SK-N-SH (cell line): ENCODE results near the gene SLC25A28. TPM values are rescaled to one million over a fixed set of nuclear protein-coding genes. Genes with fewer than 3 reads are reported as not detected.

Experiments
- CTCF ChIA-PET: fragments of 300-600, 350-600 bp; formaldehyde crosslinking; extraction: SDS; loops from one replicate; lab custom pipeline; 2021; lab: Yijun Ruan, JAX
- POLR2A ChIA-PET: fragments of 350-600 bp; sonication (Branson Sonifier 250); formaldehyde crosslinking; extraction: SDS; loops from one replicate; lab custom pipeline; 2020; ENCODE audit warnings: antibody characterized with exemption, inconsistent platforms; lab: Yijun Ruan, JAX
- DNase-seq: peaks from one replicate; pipeline ENCODE4 v3.0.0; 2012
- H2AFZ ChIP-seq: fragments of 200-600 bp; sonication (generic); 2 replicates; pipeline ENCODE4 v1.8.1; 2016; ENCODE audit warnings: antibody characterized with exemption, mild to moderate bottlenecking, low read depth
- H3F3A ChIP-seq: fragments of 200-600 bp; sonication (generic); replicated peaks from 2 replicates; pipeline ENCODE3; 2016; ENCODE audit warnings: antibody characterized with exemption, mild to moderate bottlenecking; ENCODE audit not compliant: insufficient read depth
- H3K27ac ChIP-seq, 2 experiments: fragments of 200-500 bp in 1 of 2; fragments of 200-600 bp in 1 of 2; sonication (Bioruptor generic) in 1 of 2; sonication (generic), shearing (Covaris generic) in 1 of 2; 2 replicates each; pipeline versions ENCODE4 v1.5.1 to v1.6.1; 2014 to 2016; ENCODE audit warnings: low read depth in 2 of 2, inconsistent platforms in 1 of 2, low read length in 1 of 2, mild to moderate bottlenecking in 1 of 2, mixed read lengths in 1 of 2
- H3K27me3 ChIP-seq: fragments of 200-600 bp; sonication (generic), shearing (Covaris generic); 2 replicates; pipeline ENCODE4 v1.6.1; 2016; ENCODE audit warnings: mixed run types; ENCODE audit not compliant: insufficient read depth
- H3K36me3 ChIP-seq, 2 experiments: fragments of 200-500 bp in 1 of 2; fragments of 200-600 bp in 1 of 2; sonication (Bioruptor generic) in 1 of 2; sonication (generic) in 1 of 2; replicated peaks in 1 of 2; 2 replicates each; pipeline versions ENCODE3 to v1.5.1; 2014 to 2016; ENCODE audit warnings: low read length in 1 of 2, mild to moderate bottlenecking in 1 of 2; ENCODE audit not compliant: insufficient read depth in 2 of 2, control insufficient read depth in 1 of 2
- H3K4me1 ChIP-seq, 2 experiments: fragments of 200-500 bp in 1 of 2; fragments of 200-600 bp in 1 of 2; sonication (Bioruptor generic) in 1 of 2; sonication (generic), shearing (Covaris generic) in 1 of 2; 2 replicates each; pipeline versions ENCODE4 v1.5.1 to v1.6.1; 2014 to 2016; ENCODE audit warnings: low read depth in 1 of 2, low read length in 1 of 2, mixed run types in 1 of 2; ENCODE audit not compliant: insufficient read depth in 2 of 2, control insufficient read depth in 1 of 2
- H3K4me2 ChIP-seq: fragments of 200-600 bp; sonication (generic), shearing (Covaris generic); 2 replicates; pipeline ENCODE4 v1.6.1; 2017; ENCODE audit warnings: mixed run types
- H3K4me3 ChIP-seq, 2 experiments: fragments of 200-500 bp in 1 of 2; fragments of 200-600 bp in 1 of 2; sonication (Bioruptor generic) in 1 of 2; sonication (generic), shearing (Covaris generic) in 1 of 2; 2 replicates each; pipeline versions ENCODE4 v1.5.1 to v1.8.1; 2014 to 2016; ENCODE audit warnings: low read depth in 2 of 2, inconsistent platforms in 1 of 2, low read length in 1 of 2, mild to moderate bottlenecking in 1 of 2, mixed read lengths in 1 of 2, moderate library complexity in 1 of 2
- H3K79me2 ChIP-seq: fragments of 200-600 bp; sonication (generic); 2 replicates; pipeline ENCODE4 v1.8.1; 2017; ENCODE audit warnings: mild to moderate bottlenecking; ENCODE audit not compliant: insufficient read depth
- H3K9ac ChIP-seq: fragments of 200-600 bp; sonication (generic); 2 replicates; pipeline ENCODE4 v1.6.1; 2017; ENCODE audit warnings: mixed run types
- H3K9me2 ChIP-seq: fragments of 200-600 bp; sonication (generic); 2 replicates; pipeline ENCODE4 v1.6.1; 2017; ENCODE audit warnings: mixed run types
- H3K9me3 ChIP-seq: fragments of 200-600 bp; sonication (generic); 2 replicates; pipeline ENCODE4 v1.6.1; 2017; ENCODE audit warnings: mixed run types, mild to moderate bottlenecking, moderate library complexity
- H4K20me1 ChIP-seq: fragments of 200-600 bp; sonication (generic); 2 replicates; pipeline ENCODE4 v1.6.1; 2017; ENCODE audit warnings: mild to moderate bottlenecking, mixed run types; ENCODE audit not compliant: insufficient read depth
- CHD2 ChIP-seq: fragments of 150-350 bp; IDR thresholded peaks from 2 replicates; pipeline ENCODE4 v1.6.1; 2018; ENCODE audit warnings: low read length; ENCODE audit not compliant: partially characterized antibody
- ELF1 ChIP-seq: IDR thresholded peaks from 2 replicates; pipeline ENCODE4 v1.4.0; 2012
- FOXJ3 ChIP-seq: sonication (generic); formaldehyde crosslinking; IDR thresholded peaks from 2 replicates; pipeline ENCODE4 v1.5.1; 2020; ENCODE audit warnings: mild to moderate bottlenecking, missing genetic modification reagents
- FOXM1 ChIP-seq: IDR thresholded peaks from 2 replicates; pipeline ENCODE4 v1.4.0; 2012; ENCODE audit warnings: low read depth, mild to moderate bottlenecking
- GABPA ChIP-seq: IDR thresholded peaks from 2 replicates; pipeline ENCODE4 v1.4.0; 2012; ENCODE audit warnings: low read depth, mild to moderate bottlenecking
- JUND ChIP-seq: IDR thresholded peaks from 2 replicates; pipeline ENCODE4 v1.4.0; 2012
- MAX ChIP-seq: IDR thresholded peaks from 2 replicates; pipeline ENCODE4 v1.4.0; 2012; ENCODE audit warnings: low read depth
- PBX3 ChIP-seq: IDR thresholded peaks from 2 replicates; pipeline ENCODE4; 2012
- RCOR1 ChIP-seq: fragments of 150-350 bp; IDR thresholded peaks from 2 replicates; pipeline ENCODE4 v1.6.1; 2017; ENCODE audit warnings: antibody characterized with exemption, low read length
- RFX5 ChIP-seq: IDR thresholded peaks from 2 replicates; pipeline ENCODE4 v1.6.1; 2012; ENCODE audit warnings: mild to moderate bottlenecking, improper control_type of control experiment, low read length
- SIN3A ChIP-seq: IDR thresholded peaks from 2 replicates; pipeline ENCODE4 v1.6.1; 2012; ENCODE audit warnings: low read depth, mild to moderate bottlenecking, low read length, moderate library complexity, borderline replicate concordance
- TCF12 ChIP-seq: IDR thresholded peaks from 2 replicates; pipeline ENCODE4 v1.4.0; 2012
- USF1 ChIP-seq: IDR thresholded peaks from 2 replicates; pipeline ENCODE4 v1.4.0; 2012; ENCODE audit warnings: low read depth, borderline replicate concordance
- USF2 ChIP-seq: fragments of 150-350 bp; IDR thresholded peaks from 2 replicates; pipeline ENCODE4 v1.6.1; 2017; ENCODE audit warnings: antibody characterized with exemption, low read length, low read depth, borderline replicate concordance
- YY1 ChIP-seq: IDR thresholded peaks from 2 replicates; pipeline ENCODE4 v1.4.0; 2012; ENCODE audit warnings: low read depth, mild to moderate bottlenecking
- WGBS: methylation state at CpG from one replicate; pipeline ENCODE4 v1.1.6; 2017; ENCODE audit warnings: low lambda C conversion rate; 5-methylcytosine and 5-hydroxymethylcytosine counted together
- polyA plus RNA-seq, 3 experiments: library from polyadenylated mRNA; depleted of rRNA; stranded (reverse); fragments of >200 nt; gene quantifications; 2 replicates each; pipeline ENCODE4 v1.2.3, GENCODE V29; 2012

SLC25A28 gene
- polyA plus RNA-seq, 1 of the 3 experiments (the other 2 are of a cell fraction), result 23.8 TPM

GRCh38 chr10:99623919-99624318 lies 3.7 kb upstream of the SLC25A28 start:
- Histone ChIP-seq H2AFZ (no peak overlapping the region), H3K27me3 (no peaks in the 10 kb centered on the region), H3K4me2 (no peak overlapping the region), H3K4me1 (peaks cover 5 to 12% of the 10 kb centered on the region in 2 experiments; a peak in 3 of 4 replicates), H3K9ac (no peak overlapping the region), H3K36me3 (no peaks in the 10 kb centered on the region), H3K79me2 (peaks cover 11% of the 10 kb centered on the region), H3F3A (peaks cover 13% of the 10 kb centered on the region), H4K20me1 (0 out of 2 replicates have a peak, but pooled peaks cover 3% of the 10 kb centered on the region), H3K9me3 (no peaks in the 10 kb centered on the region), H3K4me3 (no peak overlapping the region), H3K27ac (no peak overlapping the region), H3K9me2 (no peaks in the 10 kb centered on the region)
- ChIA-PET POLR2A (no interaction called here), CTCF (interaction anchor here (0.9 kb wide), 1 partner anchor 11 kb away, joined by 3 read pairs; no protein-coding TSS in a partner anchor)
- DNase-seq, result no peak
- TF ChIP-seq ELF1 (no peak), TCF12 (no peak), RFX5 (no peak), CHD2 (no peak)

GRCh38 chr10:99621454-99622251 lies 1.4 kb upstream of the SLC25A28 start:
- peak overlapping the region; percentile 75 to 93 for H3K4me3 ChIP-seq
- peaks cover 15% of the 10 kb centered on the region; the same call in 1 of the 2 replicates for H4K20me1 ChIP-seq
- peaks cover 5 to 17% of the 10 kb centered on the region in 2 experiments; a peak in 3 of 4 replicates for H3K4me1 ChIP-seq
- ChIA-PET POLR2A (interaction anchor here (0.6 to 0.8 kb wide), 3 partner anchors 38 to 232 kb away, joined by 3 to 5 read pairs (median 3); partner anchors contain the start of gene ENTPD7), CTCF (interaction anchor here (0.8 to 3.3 kb wide), 4 partner anchors 10 to 388 kb away, joined by 3 to 22 read pairs (median 14); partner anchors contain the start of gene DNMBP)
- no peaks in the 10 kb centered on the region for H3K36me3 ChIP-seq
- peak overlapping the region; percentile 86 for H2AFZ ChIP-seq
- peak; percentile 21 for DNase-seq
- peak overlapping the region; percentile 87 for H3K4me2 ChIP-seq
- H3F3A ChIP-seq, result peaks cover 13% of the 10 kb centered on the region
- H3K79me2 ChIP-seq, result peaks cover 33% of the 10 kb centered on the region
- H3K9me3 ChIP-seq, result no peaks in the 10 kb centered on the region
- H3K9me2 ChIP-seq, result no peaks in the 10 kb centered on the region
- no peaks in the 10 kb centered on the region for H3K27me3 ChIP-seq
- H3K9ac ChIP-seq, result peak overlapping the region; percentile 94
- WGBS, result 29% methylated on average over 21 of the region's 31 CpGs
- peak overlapping the region; percentile 97 to 98 for H3K27ac ChIP-seq
- peak; percentile 4; the same call in 1 of the 2 replicates for TF ChIP-seq TCF12
- no peak for TF ChIP-seq FOXJ3 (CRISPR knock-in tag)
- TF ChIP-seq RCOR1, result 0 out of 2 replicates have a peak, but pooled peaks have one; percentile 2
- TF ChIP-seq YY1, result 0 out of 2 replicates have a peak, but pooled peaks have one; percentile 4

GRCh38 chr10:99620711-99621453 lies 643 bp upstream of the SLC25A28 start:
- H3K9me3 ChIP-seq, result no peaks in the 10 kb centered on the region
- POLR2A ChIA-PET, result interaction anchor here (0.8 to 1.2 kb wide), 3 partner anchors 38 to 190 kb away, joined by 3 to 6 read pairs (median 5); partner anchors contain the start of genes ENTPD7 and GOT1
- peak overlapping the region; percentile 75 to 93 for H3K4me3 ChIP-seq
- H3F3A ChIP-seq, result peaks cover 13% of the 10 kb centered on the region
- H3K4me2 ChIP-seq, result peak overlapping the region; percentile 87
- peak overlapping the region; percentile 86 for H2AFZ ChIP-seq
- peaks cover 15% of the 10 kb centered on the region; the same call in 1 of the 2 replicates for H4K20me1 ChIP-seq
- CTCF ChIA-PET, result interaction anchor here (0.8 to 6.6 kb wide), 6 partner anchors 9 to 389 kb away, joined by 3 to 46 read pairs (median 13); partner anchors contain the start of gene DNMBP
- H3K4me1 ChIP-seq, result peaks cover 5 to 17% of the 10 kb centered on the region in 2 experiments; a peak in 3 of 4 replicates
- peaks cover 41% of the 10 kb centered on the region for H3K79me2 ChIP-seq
- peak; percentile 90 for DNase-seq
- H3K27me3 ChIP-seq, result no peaks in the 10 kb centered on the region
- peak overlapping the region; percentile 94 for H3K9ac ChIP-seq
- H3K27ac ChIP-seq, result peak overlapping the region; percentile 97 to 98
- H3K9me2 ChIP-seq, result no peaks in the 10 kb centered on the region
- 1% methylated on average over 27 of the region's 78 CpGs for WGBS
- H3K36me3 ChIP-seq, result peaks cover 0 to under 1% of the 10 kb centered on the region in 2 experiments
- TF ChIP-seq RFX5, result no peak; the same call in 1 of the 2 replicates
- TF ChIP-seq PBX3, result no peak
- TF ChIP-seq MAX, result peak; percentile 82
- TF ChIP-seq SIN3A, result no peak; the same call in 1 of the 2 replicates
- TF ChIP-seq USF1, result no peak
- TF ChIP-seq GABPA, result peak; percentile 8; the same call in 1 of the 2 replicates
- no peak for TF ChIP-seq JUND
- TF ChIP-seq RCOR1, result peak; percentile 5; the same call in 1 of the 2 replicates
- TF ChIP-seq CHD2, result peak; percentile 98
- no peak; the same call in 1 of the 2 replicates for TF ChIP-seq FOXM1
- TF ChIP-seq ELF1, result 0 out of 2 replicates have a peak, but pooled peaks have one; percentile 29
- TF ChIP-seq USF2, result no peak
